Head of caudate nucleus (tissue), 42 donors: ENCODE measurements around the gene METTL24.

Experiments used
- DNase-seq, 42 donors: peaks; one replicate each; pipeline versions ENCODE4 v3.0.0 to v3.0.0-alpha.2; 2020 to 2021; ENCODE audit warnings: mixed read lengths in 7 of 42
- intact Hi-C: fragments of 100-400 bp; cut with DNase I; formaldehyde crosslinking; loops from one replicate; pipeline ENCODE4 v1.15.0; 2022

The METTL24 gene

DNA sequence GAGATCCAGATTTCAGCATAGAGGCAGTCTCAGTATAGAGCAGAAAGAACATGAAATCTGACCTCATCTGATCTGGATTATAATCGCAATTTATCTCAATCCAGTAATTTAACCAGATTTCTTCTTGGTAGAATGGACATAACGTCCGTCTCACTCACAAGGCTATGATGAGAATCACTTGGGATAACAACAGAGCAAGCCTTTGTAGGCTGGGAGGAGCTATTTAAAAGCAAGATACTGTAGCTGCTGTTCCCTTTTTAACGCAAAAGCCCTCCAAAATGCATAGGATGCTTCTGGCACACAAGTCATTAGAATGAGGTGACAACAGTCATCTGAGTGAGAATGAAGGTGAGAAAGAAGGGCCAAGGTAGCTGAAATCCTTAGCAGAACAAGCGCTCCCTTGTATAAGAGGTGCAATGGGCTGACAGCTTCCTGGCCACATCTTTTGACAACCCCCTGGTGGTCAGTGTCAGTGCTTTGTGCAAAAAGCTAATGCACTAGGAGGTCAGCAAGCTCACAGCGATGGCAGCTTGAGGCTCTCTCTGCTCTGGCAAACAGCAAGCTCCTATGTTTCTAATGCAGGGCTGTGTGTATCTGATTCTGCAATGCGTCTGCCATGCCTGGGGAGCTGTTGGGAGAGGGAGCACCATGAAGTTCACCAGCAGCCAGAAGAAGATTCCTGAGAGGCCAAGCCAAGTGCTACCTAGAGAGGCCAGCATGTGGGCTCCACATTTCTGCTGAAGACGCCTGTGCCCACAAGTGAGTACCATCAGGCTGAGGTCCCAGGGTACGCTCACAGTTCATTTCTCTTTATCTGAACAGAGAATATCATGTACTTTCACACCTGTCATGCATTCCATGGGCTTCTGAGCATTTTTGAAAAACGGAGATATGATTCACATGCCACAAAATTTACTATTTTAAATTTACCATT, 16.2 kb downstream of the METTL24 start:
- DNase-seq: no peak

GRCh38 chr6:110341067-110341466, 17.1 kb downstream of the METTL24 start:
- no peak for DNase-seq
- intact Hi-C loops: no loop called here

More for the DNA sequence above, 16.2 kb downstream of the METTL24 start:
- intact Hi-C loops: no loop called here

- DNase-seq: no peak
- intact Hi-C loops: no loop called here
These were observed 17.7 kb downstream of the METTL24 start for GRCh38 chr6:110340392-110340965.

DNA sequence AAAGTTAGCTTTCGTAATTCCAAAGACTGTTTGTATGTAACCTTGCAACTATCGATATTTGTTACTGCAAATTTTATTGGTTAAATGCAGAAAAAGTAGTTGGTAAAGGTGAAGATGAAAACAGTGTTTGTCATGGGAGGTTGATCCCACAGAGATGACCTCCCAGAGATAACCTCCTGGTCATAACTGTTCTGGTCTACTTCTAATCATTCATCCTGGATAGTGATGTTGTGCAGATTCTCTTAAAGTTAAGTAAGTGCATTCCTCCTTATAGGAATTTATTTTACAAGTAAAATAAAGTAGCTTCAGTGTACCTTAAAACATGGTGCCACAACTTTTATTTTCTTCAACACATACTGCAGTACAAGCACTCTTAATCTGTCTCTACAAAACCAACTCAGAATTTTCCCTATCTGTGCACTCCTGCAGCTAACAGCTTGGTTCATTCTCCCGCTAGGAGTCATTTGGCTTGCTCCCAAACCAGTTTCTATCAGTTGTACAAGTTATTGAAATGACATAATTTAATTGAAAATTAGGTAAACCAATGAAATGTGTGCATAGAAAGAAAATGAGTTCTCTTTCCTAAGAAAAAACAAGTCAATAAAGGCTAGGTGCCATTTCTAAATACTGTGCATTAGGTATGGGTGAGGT, 19.2 kb downstream of the METTL24 start:
- intact Hi-C loops: no loop called here
- DNase-seq: no peak

DNA sequence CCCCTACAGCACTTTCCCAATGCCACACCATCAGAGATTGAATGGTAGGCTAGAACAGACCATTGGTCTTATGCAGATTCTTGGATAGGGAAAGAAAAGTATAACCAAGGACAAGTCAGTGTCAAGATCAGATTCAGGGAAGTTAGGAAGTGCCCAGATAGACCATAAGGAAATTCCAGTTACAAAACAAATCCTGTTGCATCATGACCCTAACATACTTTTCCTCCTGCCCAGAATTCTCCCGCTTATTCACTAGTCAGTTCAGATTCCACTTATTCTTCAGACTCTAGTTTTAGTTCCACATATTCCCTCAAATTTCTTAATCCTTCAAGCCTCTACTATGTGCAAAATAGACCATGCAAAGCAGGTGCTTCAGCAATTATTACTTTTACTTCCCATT, 20.7 kb downstream of the METTL24 start:
- peak in 1 of 42 donors; percentile 4 for DNase-seq
- intact Hi-C loops: no loop called here

- intact Hi-C loops: no loop called here
- no peak for DNase-seq
These were observed 23.5 kb downstream of the METTL24 start for GRCh38 chr6:110334423-110335180.

- DNase-seq: no peak
- intact Hi-C loops: no loop called here
These were observed 25.9 kb downstream of the METTL24 start for GRCh38 chr6:110332281-110332680.

DNA sequence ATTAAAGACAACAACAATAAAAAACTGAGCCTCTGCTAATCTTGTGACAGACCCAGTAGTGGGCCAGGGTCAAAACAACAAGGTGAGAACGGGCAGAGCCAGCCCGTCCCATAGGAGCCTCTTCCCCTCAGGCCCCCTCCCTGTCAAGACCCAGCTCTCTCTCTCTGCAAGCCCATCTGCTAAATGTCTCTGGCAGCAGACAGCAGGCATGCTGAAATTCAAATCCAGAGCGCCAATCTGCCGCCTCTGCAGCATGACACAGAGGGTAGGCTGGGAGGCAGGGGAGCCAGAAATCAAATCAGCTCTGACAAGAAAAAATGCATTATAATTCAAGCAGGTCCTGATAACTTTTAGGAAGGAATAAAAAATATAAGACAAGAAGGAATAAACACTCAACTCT, 26.3 kb downstream of the METTL24 start:
- peak in 39 of 42 donors; percentile 35 to 88 (median 66) for DNase-seq
- intact Hi-C loops: no loop called here

DNA sequence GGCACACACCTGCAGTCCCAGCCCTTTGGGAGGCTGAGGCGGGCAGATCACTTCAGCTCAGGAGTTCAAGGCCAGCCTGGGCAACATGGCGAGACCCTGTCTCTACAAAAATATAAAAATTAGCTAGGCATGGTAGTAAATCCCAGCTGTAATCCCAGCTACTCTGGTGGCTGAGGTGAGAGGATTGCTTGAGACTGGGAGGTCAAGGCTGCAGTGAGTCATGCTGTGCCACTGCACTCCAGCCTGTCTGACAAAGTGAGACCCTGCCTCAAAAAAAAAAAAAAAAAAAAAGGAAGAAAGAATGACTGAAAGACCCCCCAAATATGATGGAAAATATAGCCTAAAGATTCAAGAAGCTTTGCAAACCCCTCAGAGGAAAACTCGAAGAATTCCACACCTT, 26.8 kb downstream of the METTL24 start:
- intact Hi-C loops: no loop called here
- no peak for DNase-seq

- no peak for DNase-seq
- intact Hi-C loops: no loop called here
These were observed 28.3 kb downstream of the METTL24 start for GRCh38 chr6:110329714-110330436.

- no peak for DNase-seq
- intact Hi-C loops: no loop called here
These were observed 28.8 kb downstream of the METTL24 start for GRCh38 chr6:110329348-110329713.

DNA sequence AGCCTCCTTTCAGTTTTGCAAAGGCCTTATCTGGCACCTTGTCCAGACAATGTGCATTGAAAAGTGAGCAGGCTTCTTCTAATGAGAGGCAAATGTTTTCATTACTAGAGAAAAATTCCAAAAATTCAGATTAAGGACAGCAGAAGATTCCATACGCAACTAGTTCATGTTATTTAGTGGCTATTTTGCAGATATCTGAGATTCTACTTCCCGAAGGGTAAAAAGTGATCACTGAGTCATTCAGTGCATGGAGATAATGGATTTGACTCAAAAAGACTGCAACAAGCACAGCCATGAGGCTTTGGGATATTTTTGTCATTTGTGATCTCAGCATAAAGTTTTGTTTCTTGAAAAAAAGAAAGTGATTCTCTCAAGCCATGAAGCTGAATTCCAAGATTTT, 29.9 kb downstream of the METTL24 start:
- intact Hi-C loops: no loop called here
- DNase-seq: no peak

GRCh38 chr6:110327391-110327790, 30.8 kb downstream of the METTL24 start:
- intact Hi-C loops: no loop called here
- DNase-seq: no peak

DNA sequence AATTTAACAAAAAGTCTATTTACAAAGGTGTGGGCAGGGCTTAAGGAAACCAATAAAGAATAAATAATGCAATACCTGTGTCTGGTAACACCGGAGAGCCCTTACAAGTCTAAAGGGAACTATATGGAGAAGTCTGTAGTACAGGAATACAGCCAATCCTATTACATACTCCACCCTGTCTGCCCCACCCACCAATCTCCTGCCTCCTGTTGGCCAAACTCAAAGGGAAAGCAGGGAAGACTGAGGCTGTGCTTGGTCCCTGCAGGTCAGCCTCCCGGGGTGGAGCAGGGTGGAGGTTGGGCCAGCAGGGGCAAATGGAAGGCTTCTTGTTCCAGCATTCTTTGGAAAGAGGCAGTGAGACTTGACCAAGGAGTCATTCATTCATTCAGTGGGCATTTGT, 31.5 kb downstream of the METTL24 start:
- intact Hi-C loops: no loop called here
- DNase-seq: no peak

DNA sequence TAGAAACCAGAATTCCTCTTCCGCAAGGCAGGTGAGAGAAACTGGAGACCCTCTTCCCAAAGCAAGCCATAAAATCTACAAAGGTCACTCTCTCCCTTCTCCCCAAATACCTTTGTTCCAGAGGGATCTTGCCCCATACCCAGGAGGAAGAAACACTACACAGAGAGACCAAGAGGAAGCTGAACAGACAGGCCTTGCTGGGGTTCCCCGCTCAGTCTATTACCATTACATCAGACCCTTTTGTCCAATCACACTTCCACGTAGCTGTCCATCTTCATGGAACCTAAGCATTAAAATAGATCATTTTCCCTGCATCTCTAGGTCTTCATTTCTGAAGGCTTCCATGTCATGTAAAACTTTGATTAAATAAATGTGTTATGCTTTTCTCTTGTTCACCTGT, 32.1 kb downstream of the METTL24 start:
- DNase-seq: no peak

DNA sequence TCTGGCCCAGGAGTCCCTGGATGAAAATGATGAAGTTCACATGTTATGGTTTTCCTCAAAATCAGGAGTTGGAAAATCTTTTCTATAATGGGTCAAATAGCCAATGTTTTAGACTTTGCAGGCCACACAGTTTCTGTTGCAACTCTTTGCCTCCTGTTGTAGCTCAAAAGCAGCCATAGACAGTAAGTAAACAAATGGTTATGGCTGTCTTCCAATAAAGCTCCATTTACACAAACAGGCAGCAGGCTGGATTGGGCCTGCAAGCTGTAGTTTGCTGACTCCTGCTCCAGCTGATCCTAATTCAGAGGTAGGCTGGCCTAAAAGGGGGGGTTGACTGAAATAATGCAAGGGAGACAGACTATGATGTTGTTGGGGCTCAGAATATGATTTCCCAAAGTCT, 33.0 kb downstream of the METTL24 start:
- DNase-seq: no peak
- intact Hi-C loops: no loop called here

More for the DNA sequence above, 32.1 kb downstream of the METTL24 start:
- intact Hi-C loops: no loop called here

DNA sequence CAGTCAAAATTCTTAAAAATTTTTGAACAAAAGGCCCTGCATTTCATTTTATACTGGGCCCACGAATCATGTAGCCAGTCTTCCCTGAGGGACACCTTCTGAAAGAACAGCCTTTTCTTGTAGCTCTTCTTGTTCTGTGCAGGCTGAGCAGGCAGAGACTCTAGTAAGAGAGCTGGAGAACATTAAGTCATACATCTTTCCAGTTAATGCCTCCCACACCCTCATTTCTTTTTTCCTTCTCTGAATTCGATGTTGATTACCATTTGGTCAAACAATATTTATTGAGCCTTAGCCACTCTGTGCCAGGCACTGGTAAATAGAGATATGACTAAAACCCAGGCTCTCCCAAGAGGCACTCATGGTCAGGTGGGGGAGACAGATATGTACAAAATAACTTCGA, 33.6 kb downstream of the METTL24 start:
- DNase-seq: peak in 2 of 42 donors; percentile 26 to 58
- intact Hi-C loops: no loop called here

DNA sequence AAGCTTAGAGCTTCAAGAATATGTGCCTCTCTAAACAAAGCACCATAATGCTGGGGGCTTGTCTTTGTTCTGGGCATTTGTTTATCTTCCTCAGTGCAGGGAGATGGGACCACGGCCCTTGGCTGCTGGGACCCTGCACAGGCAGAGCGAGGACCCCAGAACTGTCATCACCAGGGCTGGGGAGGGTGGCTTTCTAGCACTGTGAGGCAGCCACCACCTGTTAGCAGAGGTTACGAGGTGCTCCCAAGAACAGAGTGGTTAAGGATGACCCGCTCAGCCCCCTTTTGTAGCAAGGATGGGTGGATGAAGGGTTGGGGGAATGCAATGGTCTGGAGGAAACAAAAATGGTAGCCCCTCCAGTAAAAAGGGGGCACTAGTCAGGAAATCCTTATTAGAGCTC, 34.9 kb downstream of the METTL24 start:
- DNase-seq: no peak
- intact Hi-C loops: no loop called here

GRCh38 chr6:110322874-110323242, 35.3 kb downstream of the METTL24 start:
- intact Hi-C loops: no loop called here

More at GRCh38 chr6:110322874-110323242, 35.3 kb downstream of the METTL24 start:
- DNase-seq: no peak
